Measurements from ENCODE around the gene SFTA2. TPM values are rescaled to one million over a fixed set of nuclear protein-coding genes. Genes with fewer than 3 reads are reported as not detected.

SFTA2 gene
- total and polyA plus RNA-seq, 10 of the 15 experiments (the other 5 are each of a cell fraction or from before 2014, with no cell fraction given) = 0.15 to 0.92 (median 0.33) TPM; not detected in 4

- peak; percentile 40; the same call in 1 of the 2 replicates for TF ChIP-seq RFX5 (IDR thresholded peaks at IDR 0.05; ENCODE audit: low read depth, low read length)
- no peak for TF ChIP-seq MYB (IDR thresholded peaks at IDR 0.05; ENCODE audit: borderline replicate concordance, low read depth, low read length)
- 0 out of 2 replicates have a peak, but pooled peaks have one; percentile 1 for TF ChIP-seq RAD21 (IDR thresholded peaks at IDR 0.05; ENCODE audit: insufficient read depth, low read depth, low read length)
- no peak for TF ChIP-seq SREBF2 (IDR thresholded peaks at IDR 0.05; ENCODE audit: low read length)
- TF ChIP-seq CHD2 (IDR thresholded peaks at IDR 0.05; ENCODE audit: borderline replicate concordance, low read depth, low read length) = peak; percentile 67; the same call in 1 of the 2 replicates
- peak; percentile 51 for TF ChIP-seq MTA2 (IDR thresholded peaks at IDR 0.05; ENCODE audit: low read depth)
- peak; percentile 40; the same call in 1 of the 2 replicates for TF ChIP-seq POLR2AphosphoS2 (IDR thresholded peaks at IDR 0.05; ENCODE audit: low read depth, low read length)
- TF ChIP-seq RAD51 (IDR thresholded peaks at IDR 0.05) = no peak
- TF ChIP-seq TAF1 (IDR thresholded peaks at IDR 0.05; ENCODE audit: borderline replicate concordance, low read depth, low read length) = 0 out of 2 replicates have a peak, but pooled peaks have one; percentile 20
- TF ChIP-seq FOXK2 (IDR thresholded peaks at IDR 0.05) = no peak; the same call in 1 of the 2 replicates
- peak; percentile 73; the same call in 1 of the 2 replicates for TF ChIP-seq IRF3 (IDR thresholded peaks at IDR 0.05)
- no peak for TF ChIP-seq PAX8 (IDR thresholded peaks at IDR 0.05)
- TF ChIP-seq ZNF217 (IDR thresholded peaks at IDR 0.05) = peak; percentile 100
- peak; percentile 53; the same call in 1 of the 2 replicates for TF ChIP-seq PAX5 (IDR thresholded peaks at IDR 0.05; ENCODE audit: borderline replicate concordance, low read depth, low read length)
- peak; percentile 5; the same call in 1 of the 2 replicates for TF ChIP-seq SMC3 (IDR thresholded peaks at IDR 0.05; ENCODE audit: borderline replicate concordance, low read length)
- peak; percentile 93 for TF ChIP-seq SREBF1 (IDR thresholded peaks at IDR 0.05; ENCODE audit: low read length)
- TF ChIP-seq NRF1 (conservative IDR thresholded peaks at IDR 0.05; ENCODE audit: low read depth, low read length) = no peak
- peak; percentile 36; the same call in 1 of the 2 replicates for TF ChIP-seq NR2F1 (conservative IDR thresholded peaks at IDR 0.05)
- 0 out of 2 replicates have a peak, but pooled peaks have one; percentile 61 for TF ChIP-seq TCF7 (IDR thresholded peaks at IDR 0.05; ENCODE audit: borderline replicate concordance)
- TF ChIP-seq HDGF (IDR thresholded peaks at IDR 0.05) = peak; percentile 70; the same call in 1 of the 2 replicates
- TF ChIP-seq HCFC1 (IDR thresholded peaks at IDR 0.05; ENCODE audit: low read length) = peak; percentile 99
- peak; percentile 97 for TF ChIP-seq ZBTB11 (CRISPR knock-in tag; IDR thresholded peaks at IDR 0.05)
- TF ChIP-seq SIN3A (IDR thresholded peaks at IDR 0.05; ENCODE audit: low read depth, low read length) = peak; percentile 81; the same call in 1 of the 2 replicates
- peak; percentile 45; the same call in 1 of the 2 replicates for TF ChIP-seq PML (IDR thresholded peaks at IDR 0.05; ENCODE audit: low read length)
- peak; percentile 36; the same call in 1 of the 2 replicates for TF ChIP-seq IRF5 (IDR thresholded peaks at IDR 0.05; ENCODE audit: borderline replicate concordance)
- TF ChIP-seq EGR1 (IDR thresholded peaks at IDR 0.05; ENCODE audit: borderline replicate concordance in 1 of 2, low read depth in 2 of 2, low read length in 2 of 2) = peak; percentile 78 to 99
- TF ChIP-seq NBN (IDR thresholded peaks at IDR 0.05) = peak; percentile 95
Measured at GRCh38 chr6:30907758-30908591, 24.0 kb downstream of the SFTA2 start, which contains the start of gene GTF2H4 (continued).
